COLO668 (cell line): ENCODE results near the gene OPRL1.

Source experiments
- DNase-seq: peaks from one replicate; lab custom pipeline; 2025; ENCODE audit not compliant: unreplicated experiment; lab: John Stamatoyannopoulos, UW

OPRL1 gene

DNA sequence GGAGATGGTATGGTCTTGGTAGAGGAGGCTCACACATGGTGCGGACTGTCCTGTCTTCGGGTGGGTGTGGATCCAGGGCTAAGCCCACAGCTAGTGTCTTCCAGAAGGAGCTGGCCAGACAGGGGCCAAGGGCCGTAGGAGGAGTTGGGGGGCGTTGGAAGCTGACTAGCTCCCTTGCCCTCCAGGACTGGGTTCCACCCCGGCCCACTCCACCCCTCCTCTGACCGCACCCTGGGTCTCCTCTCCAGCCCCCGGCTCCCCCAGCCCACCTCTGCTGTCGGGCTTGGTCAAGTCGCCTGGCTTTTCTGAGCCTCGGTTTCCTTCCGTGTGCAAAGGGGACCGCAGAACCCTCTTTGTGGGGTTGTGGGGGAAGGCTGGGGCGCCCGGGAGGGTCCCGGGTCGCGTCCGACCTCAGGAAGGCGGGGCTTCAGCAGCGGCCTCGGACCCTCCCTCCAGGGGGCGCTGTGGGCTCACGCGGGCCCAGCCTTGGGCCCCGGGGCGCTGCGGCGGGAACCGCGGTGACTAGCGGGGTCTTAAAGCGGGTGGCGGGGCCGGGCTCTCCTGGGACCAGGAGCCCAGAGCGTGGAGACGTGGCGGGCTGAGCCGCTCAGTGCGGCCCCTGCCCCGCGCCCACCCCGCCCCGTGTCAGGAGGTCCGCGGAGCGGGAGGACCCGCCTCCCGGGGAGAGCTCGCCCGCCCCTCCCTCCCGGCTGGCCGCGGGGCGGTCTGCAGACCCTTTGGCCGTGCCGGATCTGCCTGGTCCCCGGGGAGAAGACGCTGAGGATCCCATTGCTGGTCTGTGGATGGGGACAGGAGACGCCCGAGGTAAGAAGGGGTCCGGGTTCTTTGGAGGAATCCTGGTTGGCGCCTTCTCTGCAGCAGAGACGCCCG is 22.1 kb downstream of the OPRL1 start:
- peak; percentile 47 for DNase-seq

DNA sequence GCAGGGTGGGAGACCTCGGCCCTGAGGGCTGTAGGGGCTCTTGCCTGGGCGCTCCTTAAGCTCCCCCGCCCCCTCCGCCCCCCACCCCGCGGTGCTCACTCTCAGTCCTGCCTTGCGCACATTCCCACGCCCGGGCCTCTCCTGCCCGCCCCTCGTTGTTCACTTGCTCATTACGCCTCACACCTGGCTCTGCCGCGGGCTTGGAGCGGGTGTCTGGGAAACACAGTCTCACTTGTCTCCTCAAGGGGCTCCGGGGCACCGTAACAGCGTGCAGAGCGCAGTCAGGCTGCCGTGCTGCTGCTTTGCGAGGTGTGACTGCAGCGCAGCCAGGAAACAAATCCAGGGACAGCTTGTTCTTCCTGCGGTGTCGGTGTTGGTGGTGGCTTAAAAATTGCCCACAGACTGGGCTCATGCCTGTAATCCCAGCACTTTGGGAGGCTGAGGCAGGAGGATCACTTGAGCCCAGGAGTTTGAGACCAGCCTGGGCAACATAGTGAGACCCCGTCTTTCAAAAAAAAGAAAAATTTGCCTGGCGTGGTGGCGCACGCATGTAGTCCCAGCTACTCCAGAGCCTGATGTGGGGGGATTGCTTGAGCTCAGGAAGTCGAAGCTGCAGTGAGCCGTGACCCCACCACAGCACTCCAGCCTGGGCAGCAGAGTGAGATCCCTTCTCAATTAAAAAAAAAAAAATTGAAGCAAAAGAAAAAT is 22.9 kb downstream of the OPRL1 start:
- no peak for DNase-seq

DNA sequence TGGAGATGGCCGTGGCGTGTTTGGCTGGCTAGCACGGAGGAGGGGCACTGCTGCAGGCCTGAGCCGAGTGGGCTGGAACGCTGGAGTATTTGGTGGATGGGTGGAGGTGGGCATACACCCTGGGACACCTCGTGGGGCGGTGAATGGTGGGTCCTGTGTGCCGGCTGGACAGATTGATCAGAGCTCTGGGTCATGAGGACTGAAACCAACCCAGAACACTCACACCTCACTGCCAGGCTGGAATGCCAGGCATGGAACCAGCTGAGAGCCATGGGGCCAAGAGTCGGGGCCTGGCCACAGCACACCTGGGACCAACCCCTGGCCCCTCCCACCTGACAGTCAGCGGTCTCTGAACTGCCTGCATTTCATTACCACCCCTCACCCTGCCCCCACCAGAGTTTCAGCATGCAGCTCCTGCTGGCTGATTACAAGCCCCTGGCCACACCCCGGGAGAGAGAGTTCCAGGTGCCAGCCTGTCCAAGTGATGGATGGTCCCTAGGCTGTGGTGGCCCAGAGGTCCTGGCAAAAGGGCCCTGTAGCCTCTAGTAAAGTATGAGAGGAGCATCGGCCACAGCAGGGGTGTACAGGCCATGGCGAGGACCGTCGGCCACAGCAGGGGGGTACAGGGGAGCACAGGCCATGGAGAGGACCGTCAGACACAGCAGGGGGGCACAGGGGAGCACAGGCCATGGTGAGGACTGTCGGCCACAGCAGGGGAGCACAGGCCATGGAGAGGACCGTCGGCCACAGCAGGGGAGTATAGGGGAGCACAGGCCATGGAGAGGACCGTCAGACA is 24.2 kb downstream of the OPRL1 start:
- DNase-seq, result no peak

DNA sequence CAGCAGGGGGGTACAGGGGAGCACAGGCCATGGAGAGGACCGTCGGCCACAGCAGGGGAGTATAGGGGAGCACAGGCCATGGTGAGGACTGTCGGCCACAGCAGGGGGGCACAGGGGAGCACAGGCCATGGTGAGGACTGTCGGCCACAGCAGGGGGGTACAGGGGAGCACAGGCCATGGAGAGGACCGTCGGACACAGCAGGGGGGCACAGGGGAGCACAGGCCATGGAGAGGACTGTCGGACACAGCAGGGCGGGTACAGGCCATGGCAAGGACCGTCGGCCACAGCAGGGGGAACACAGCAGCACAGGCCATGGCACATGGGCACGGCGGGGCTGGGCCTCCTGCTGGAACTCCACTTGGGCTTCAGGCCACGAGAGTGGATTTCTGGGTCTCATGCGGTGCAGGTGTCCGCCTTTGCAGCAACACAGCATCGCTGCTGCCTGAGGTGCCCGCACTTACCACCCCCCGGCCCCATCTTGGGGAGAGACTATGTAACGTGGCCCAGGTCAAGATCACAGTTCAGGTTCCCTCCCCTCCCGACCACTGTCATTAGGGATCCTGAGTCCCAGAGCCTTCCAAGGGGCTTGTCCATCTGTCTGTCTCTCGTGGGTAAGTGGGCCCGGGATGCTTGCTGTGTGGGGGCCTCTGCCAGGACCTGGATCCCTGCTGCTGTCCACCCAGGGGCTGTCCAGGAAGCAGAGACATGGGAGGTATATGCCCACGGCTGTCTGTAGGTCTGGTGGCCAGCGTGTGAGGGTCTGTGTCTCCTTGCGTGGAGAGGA is 25.0 kb downstream of the OPRL1 start:
- DNase-seq, result no peak

DNA sequence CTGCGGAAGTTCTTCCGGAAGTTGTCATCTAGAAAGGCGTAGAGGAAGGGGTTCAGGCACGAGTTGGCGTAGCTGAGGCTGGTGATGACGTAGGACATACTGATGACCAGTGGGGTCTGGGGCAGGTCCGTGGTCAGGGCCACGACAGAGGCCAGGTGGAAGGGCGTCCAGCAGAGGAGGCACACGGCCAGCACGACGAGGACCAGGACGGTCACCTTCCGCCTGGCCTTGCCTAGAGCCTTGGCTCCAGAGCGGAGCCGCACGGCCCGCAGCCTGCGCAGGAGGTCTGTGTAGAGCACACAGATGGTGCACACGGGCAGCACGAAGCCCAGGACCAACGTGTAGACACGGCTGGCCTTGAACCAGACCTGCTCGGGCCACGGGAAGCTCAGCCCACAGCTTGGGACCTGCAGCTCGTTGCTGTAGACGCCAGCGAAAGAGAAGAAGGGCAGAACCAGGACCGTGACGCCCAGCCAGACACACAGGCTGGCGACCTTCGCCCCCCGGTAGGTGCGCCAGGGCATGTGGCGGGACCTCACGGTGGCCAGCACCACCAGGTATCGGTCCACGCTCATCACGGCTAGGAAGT is 26.1 kb downstream of the OPRL1 start:
- DNase-seq, result no peak

DNA sequence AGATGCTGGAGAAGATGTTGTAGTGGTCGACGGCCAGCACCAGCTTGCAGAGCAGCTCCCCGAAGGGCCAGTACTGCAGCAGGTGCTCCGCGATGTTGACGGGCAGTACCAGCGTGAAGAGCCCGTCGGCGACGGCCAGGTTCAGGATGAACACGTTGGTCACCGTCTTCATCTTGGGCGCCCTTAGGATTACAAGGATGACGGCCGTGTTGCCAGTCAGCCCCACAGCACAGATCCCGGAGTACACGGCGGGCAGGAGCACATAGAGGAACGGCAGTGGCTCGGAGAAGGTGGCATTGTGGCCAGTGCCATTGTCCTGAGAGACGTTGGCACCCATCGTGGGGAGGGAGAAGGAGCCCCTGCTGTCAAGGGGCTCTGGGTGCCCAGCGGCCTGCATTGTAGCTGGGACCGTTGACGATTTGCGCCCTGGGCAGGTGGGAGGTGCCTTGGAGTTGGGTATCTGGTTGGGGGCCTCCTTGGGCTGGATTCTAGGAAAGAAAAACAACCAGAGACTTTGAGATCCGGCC is 26.6 kb downstream of the OPRL1 start:
- no peak for DNase-seq

DNA sequence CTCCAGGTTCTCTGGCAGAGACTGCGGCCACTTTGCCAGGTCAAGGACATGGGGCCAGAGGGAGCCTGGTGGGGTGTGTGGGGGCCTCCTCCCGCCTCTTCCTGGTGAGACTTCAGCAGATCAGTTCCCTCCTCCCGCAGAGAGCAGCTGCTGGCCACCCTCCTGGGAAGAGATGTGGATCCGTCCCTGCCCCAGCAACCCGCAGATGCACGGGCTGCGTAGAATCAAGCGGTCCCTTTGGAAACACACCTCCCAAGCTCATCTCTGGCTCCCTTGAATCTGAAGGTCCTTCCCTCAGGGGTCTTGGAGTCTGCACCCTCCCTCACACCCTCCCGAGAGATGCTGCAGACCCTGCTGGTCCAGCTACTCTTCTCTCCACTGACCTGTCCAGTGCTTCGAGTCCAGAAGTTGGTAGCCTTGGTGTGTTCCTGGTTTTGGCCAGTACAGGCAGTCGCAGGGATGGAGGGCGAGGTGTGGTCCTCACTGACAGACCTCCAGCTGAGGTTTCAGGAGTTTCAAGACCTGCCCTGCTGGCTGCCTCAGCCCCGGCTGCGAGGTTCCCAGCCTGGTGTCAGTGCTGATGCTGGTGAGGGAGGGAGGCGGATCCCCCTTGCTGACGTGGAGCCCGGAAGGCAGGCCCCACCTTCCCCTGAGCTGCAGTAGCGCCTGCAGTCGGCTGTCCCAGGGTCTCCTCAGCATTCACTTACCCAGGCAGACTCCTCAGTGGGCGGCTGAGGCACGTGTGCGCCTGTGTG is 27.3 kb downstream of the OPRL1 start, which contains the start of gene NPBWR2:
Gene NPBWR2, minus strand, starts transcription at position 585 of the 755 bp plus-strand sequence. CDS start 734 bp downstream, outside the sequence.
- DNase-seq, result no peak

DNA sequence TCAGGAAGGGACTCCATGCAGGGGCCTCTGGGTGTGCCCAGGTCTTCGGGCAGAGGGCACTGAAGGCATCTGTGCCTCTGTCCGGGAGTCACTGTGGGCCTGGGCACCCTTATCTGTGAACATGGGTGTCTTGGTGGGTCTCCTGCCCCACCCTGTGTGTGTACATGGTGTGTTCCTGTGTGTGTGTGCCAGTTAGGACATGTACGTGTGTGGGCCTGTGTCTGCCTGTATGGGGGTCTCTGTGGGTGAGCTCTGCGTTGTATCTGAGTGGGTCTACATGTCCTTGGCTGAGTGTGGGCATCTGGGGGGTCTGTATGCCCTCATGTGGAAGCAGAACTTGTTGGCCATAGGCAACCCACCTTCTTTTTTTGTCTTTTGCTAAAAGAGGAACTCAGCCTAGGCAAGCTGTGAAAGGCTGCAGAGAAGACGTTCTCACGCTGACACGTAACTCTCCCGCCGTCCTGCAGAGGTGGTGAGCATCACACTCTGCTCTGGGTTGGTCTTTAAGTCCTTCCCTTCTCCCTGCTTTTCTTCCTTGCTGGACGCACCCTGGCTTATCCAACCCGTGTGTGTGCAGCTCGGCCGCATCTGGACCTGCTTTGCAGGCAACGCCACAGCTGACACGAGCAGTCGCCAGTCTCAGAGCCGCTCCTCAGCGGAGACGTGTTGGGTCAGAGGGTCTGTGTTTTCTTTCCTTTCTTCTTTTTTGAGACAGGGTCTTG is 28.0 kb downstream of the OPRL1 start:
- DNase-seq, result no peak

DNA sequence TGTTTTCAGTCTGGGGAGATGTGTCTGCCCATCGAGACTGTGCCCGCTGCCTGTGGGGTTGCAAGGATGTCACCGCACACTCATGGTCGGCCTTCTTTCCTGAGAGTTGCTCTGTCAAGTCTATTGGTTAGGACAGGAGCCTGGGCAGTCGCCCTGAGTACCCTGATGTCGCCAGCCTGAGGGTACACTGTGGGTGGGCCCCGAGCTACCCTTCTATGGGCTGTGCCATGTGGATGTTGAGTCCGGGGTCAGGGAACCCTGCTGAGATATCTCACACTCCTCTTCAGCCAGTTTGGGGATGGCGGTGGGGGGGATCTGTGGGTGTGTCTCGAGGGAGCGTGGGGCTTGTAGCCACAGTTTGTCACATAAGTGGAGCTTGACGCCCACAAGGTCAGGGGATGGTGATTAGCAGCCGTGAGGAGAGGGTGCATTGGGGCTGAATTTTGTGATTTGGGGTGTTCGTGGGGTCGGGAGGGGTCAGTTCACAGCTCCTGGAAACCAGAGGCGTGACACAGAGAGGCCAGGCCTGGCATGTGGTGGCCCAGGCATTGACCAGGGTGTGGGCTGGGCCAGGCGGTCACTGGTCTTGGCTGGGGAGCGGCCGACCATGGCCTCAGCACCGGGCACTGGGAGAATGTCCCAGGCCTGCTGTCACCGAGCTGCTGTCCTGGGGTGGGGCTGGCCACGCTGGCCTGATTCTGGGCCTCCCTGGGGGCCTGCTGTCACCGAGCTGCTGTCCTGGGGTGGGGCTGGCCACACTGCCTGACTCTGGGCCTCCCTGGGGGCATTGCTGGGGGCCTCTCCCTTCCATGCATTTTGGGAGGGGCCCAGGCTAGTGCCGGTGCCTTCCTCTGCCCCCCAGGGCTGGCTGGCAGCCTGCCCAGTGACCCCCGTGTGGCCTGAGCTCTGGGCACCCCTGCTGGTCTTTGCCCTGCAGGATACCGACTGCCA is 29.1 kb downstream of the OPRL1 start:
- no peak for DNase-seq

DNA sequence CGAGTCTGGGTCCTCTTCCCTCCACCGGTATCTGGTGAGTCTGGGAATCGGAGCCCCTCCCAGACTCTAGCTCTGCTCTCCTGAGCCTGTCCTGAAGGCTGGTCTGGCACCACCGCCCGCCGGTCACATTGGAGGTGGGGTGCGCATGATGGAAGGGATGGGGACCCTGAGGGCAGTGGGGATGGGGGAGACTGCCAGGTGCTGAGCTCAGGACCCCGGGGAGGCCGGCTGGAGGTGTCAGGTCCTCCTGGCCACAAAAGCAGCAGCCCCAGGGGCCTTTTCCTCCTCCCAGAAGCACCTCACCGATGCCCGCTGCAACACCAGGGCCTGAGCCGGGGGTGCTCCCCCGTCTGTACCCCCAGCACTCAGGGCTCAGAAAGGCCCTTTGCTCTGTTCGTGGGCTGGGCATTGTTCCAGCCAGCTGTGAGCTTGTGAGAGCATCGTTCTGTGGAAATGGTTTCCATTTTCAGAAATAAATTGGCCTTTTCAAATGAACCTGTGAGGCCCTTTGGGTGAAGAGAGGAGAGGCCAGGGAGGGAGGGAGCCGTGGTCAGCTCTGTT is 30.0 kb downstream of the OPRL1 start:
- no peak for DNase-seq

DNA sequence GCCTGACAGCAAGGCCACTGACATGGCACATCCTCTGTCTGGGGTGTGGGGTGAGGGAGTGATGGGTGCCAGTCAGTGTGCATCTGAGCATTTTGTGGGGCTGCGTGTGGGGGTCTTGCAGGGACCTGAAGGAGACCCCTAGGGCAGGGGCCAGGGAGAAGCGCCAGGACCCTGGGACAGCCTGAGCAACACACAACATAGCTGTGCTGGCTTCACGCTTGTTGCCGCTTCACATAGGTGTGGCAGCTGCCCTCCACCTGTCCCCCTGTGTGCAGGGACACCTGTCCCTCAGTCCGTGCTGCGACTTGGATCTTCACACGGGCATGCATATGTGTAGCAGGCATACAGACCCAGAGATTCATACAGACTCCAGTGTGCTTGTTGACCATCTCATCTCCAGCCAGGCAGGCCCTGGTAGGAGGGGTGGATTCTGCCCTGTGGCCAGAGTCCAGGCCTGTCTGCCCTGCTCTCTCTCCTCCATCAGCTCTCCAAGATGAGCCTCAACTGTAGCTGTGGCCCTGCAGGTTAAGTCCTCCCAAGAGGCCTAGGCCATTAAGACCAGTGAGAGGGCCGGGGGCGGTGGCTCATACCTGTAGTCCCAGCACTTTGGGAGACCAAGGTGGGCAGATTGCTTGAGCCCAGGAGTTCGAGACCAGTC is 30.7 kb downstream of the OPRL1 start:
- DNase-seq, result peak; percentile 46

DNA sequence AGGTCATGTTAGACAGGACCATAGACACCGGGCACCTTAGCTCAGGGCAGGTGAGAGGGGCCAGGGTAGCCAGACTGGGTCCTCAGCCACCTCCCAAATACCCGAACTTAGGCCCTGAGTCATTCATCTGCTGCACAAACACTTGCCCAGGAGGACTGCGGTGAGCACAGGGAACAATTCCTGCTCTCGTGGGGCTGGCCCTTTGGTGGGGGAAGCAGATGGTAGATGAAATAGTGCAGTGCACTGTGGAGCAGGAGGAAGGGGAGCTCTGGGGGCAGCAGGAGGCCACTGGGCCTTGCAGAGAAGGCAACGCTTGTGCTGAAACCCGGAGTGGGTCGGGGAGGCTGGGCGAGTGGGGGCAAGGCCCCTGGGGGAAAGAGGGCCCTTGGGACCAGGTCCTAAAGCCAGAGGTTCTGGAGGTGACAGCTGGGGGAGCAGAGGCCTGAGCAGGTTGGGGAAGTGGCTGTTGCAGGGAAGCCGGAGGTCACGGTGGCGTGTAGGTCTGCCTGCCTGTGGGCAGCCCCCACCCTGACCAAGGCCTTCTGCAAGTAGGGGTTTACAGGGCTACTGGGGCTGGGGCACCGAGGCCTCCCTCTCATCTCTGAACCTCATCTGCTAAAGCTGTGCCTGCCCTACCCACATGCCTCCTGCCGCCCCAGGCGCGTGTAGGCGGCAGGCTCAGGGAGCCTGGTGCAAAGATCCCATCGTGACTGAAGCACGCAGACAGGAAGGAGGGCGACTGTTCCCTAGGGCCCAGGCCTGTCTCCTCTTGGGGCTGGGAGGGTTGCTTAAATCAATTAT is 32.2 kb downstream of the OPRL1 start:
- DNase-seq, result no peak

DNA sequence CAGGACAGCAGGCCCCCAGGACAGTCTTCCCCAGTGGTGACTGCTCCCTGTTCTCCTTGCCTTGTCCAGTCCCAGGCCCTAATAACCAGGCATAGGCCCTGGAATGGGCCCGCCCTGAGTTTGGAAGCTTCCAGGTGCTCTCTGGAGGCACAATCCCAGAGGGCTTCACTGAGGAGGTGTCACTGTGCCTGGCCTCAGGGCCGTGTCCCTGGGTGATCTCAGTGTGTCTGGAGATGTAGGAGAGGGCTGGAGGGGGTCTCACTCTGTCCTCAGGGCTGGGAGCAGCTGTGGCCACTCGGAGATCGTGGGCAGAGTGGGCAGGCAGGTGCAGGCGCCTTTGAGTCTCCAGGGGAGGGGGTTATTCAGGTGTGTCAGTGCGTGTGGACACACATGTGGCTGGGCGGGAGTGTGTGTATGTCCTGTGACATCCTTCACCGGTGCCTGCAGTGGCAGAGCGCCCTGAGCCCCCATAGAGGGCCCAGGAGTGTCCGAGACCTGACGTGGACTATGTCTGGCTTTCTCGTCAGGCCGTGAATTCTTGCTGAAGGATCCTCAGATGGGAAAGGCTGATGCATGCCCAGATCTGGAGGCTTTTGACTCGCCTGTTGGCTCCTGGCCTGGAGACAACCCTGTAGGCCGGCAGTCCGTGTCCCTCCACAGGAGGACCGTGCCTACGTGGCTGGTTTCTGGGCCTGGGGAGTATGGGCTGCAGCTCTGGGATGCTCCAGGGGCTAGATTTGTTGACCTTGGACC is 33.0 kb downstream of the OPRL1 start:
- no peak for DNase-seq

DNA sequence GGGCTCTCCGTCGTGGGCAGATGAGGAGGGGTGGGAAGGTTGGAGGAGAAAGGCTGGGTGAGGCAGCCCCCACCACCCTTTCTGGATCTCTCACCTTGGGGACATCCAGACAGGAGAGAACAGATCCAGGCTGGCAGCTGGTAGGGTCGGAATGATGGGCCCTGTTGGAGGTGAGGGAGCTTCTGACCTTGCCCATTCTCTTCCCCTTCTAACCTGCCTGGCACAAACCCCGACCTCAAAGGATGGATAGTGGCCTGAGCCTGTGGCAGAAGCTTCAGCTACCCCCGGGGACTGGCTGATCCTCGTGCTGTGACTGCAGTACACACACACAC is 33.5 kb downstream of the OPRL1 start:
- DNase-seq, result no peak

DNA sequence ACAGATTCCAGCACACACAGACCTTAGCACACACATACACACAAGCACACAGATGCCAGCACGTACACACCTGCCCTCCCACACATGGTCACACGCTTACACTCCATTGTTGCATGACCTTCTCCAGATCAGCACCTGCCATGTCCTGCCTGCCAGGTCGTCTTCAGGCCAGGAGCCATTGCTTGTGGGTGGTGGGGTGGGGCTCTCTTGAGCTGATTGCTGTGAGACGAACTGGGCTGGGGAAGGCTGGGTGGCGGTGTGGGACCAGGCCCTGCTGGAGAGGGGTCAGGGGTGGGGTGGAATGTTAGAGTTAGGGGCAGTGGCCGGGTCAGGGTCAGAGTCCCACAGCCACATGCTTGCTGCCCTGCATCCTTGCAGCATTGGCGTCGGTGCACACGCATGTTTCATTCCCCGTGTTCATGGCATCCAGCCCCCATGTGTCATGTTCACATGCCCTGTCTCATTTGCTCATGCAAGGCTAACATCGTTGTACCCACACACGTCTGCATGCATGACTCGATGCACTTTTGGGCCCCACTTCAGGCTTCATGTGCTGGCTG is 34.0 kb downstream of the OPRL1 start:
- DNase-seq, result no peak
